GM19035 (cell line): ENCODE results near the gene UBA52.
A peak's percentile ranks its signal among the peaks of the same experiment; 100 is the strongest.
"Not testable (repeated sequence)": the region's sequence is repeated elsewhere in the genome, so short reads cannot be mapped to it uniquely, and the experiment has no call there.

Source experiments
- ATAC-seq: cut with Tn5 transposase; IDR thresholded peaks from one replicate; pipeline ENCODE4 v1.9.1; 2021; ENCODE audit not compliant: unreplicated experiment

The UBA52 gene

GRCh38 chr19:18571564-18572344 is at the start of gene UBA52:
TSS of gene UBA52 (plus strand) at chr19:18571857. CDS start at chr19:18573301, 1,444 bp downstream.
- ATAC-seq, result peak; percentile 90

- ATAC-seq, result peak; percentile 85
These were observed 49.4 kb upstream of the UBA52 start for GRCh38 chr19:18522124-18522861.

- ATAC-seq, result not testable (repeated sequence)
These were observed 48.7 kb upstream of the UBA52 start for GRCh38 chr19:18522862-18523440.

GRCh38 chr19:18523841-18524240 is 47.8 kb upstream of the UBA52 start:
- no peak for ATAC-seq

- no peak for ATAC-seq
These were observed 45.3 kb upstream of the UBA52 start for GRCh38 chr19:18526316-18526715.

GRCh38 chr19:18529782-18530181 is 41.9 kb upstream of the UBA52 start:
- ATAC-seq, result no peak

- no peak for ATAC-seq
These were observed 40.2 kb upstream of the UBA52 start for GRCh38 chr19:18531485-18531884.

GRCh38 chr19:18532168-18532890 is 39.3 kb upstream of the UBA52 start:
- ATAC-seq, result no peak

GRCh38 chr19:18533058-18533457 is 38.6 kb upstream of the UBA52 start:
- no peak for ATAC-seq

GRCh38 chr19:18536475-18536874 is 35.2 kb upstream of the UBA52 start:
- no peak for ATAC-seq

- ATAC-seq, result no peak
These were observed 34.2 kb upstream of the UBA52 start for GRCh38 chr19:18537431-18537830.

GRCh38 chr19:18538115-18538514 is 33.5 kb upstream of the UBA52 start:
- ATAC-seq, result no peak

GRCh38 chr19:18539372-18539771 is 32.3 kb upstream of the UBA52 start:
- ATAC-seq, result no peak

- not testable (repeated sequence) for ATAC-seq
These were observed 31.5 kb upstream of the UBA52 start for GRCh38 chr19:18540200-18540599.

GRCh38 chr19:18541258-18541991 is 30.2 kb upstream of the UBA52 start:
- no peak for ATAC-seq

- no peak for ATAC-seq
These were observed 29.4 kb upstream of the UBA52 start for GRCh38 chr19:18541992-18542940.

GRCh38 chr19:18542941-18543813 is 28.5 kb upstream of the UBA52 start, which contains the start of gene FKBP8:
TSS of gene FKBP8 (minus strand) at chr19:18543573. CDS start at chr19:18541970, 1,603 bp downstream.
- peak; percentile 94 for ATAC-seq

- ATAC-seq, result peak; percentile 56
These were observed 27.7 kb upstream of the UBA52 start for GRCh38 chr19:18543814-18544475.
